OCI-LY1 (cell line): ENCODE results near the gene LRRC63.

ENCODE experiments used
- EZH2 ChIP-seq: fragments of 200-600 bp; sonication (generic), shearing (Covaris generic); IDR thresholded peaks from 2 replicates; pipeline ENCODE4 v1.8.0; 2017; ENCODE audit warnings: borderline replicate concordance, mixed run types, mild to moderate bottlenecking, antibody characterized with exemption, low read length, moderate library complexity, mixed read lengths
- TF ChIP-seq, protein P1 (sequence below): fragments of 200-600 bp; sonication (generic), shearing (Covaris generic); IDR thresholded peaks from 2 replicates; pipeline ENCODE4 v1.5.1; 2017; ENCODE audit warnings: mild to moderate bottlenecking, antibody characterized with exemption, low read length, moderate library complexity, mixed read lengths

DNA sequence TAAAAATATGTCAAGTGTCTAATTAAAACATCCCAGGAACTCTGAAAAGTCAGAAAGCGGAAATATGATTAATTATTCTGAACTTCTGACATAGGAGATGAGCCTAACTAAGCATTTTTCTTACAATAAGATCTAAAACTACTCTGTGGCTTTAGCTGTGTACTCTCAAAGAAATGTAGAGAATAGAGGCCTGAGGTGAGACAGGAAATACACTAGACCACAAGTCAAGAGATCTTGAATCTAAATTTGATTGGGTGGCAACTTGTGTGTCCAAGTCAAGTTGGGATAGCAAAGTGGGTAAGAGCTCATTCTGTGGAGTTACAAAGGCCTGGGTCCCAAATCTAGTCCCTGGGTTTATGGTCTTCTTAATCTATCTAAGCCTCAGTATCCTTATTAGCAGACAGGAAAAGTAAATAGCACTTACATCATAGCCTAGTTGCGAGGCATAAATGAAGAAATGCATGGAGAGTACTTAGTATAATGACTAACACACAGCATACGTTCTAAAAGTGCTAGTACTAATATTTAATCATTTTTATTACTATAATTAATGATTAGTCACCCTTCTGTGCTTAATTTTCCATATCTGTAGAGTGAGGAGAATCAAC lies 9.4 kb upstream of the LRRC63 start:
- TF ChIP-seq, protein P1, sequence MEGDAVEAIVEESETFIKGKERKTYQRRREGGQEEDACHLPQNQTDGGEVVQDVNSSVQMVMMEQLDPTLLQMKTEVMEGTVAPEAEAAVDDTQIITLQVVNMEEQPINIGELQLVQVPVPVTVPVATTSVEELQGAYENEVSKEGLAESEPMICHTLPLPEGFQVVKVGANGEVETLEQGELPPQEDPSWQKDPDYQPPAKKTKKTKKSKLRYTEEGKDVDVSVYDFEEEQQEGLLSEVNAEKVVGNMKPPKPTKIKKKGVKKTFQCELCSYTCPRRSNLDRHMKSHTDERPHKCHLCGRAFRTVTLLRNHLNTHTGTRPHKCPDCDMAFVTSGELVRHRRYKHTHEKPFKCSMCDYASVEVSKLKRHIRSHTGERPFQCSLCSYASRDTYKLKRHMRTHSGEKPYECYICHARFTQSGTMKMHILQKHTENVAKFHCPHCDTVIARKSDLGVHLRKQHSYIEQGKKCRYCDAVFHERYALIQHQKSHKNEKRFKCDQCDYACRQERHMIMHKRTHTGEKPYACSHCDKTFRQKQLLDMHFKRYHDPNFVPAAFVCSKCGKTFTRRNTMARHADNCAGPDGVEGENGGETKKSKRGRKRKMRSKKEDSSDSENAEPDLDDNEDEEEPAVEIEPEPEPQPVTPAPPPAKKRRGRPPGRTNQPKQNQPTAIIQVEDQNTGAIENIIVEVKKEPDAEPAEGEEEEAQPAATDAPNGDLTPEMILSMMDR, result no peak
- TF ChIP-seq EZH2, result no peak
